Activated CD4-positive, alpha-beta T cell treated with anti-CD3 and anti-CD28 coated beads, Interleukin-2, amount 50 U/mL, for 4 hours (primary cell): ENCODE results near the gene SANBR.
"Not testable (repeated sequence)": the region's sequence is repeated elsewhere in the genome, so short reads cannot be mapped to it uniquely, and the experiment has no call there.

ENCODE experiments used
- DNase-seq, 2 experiments: peaks; one replicate each; pipeline ENCODE4 v3.0.0-alpha.2; 2020

Gene SANBR

DNA sequence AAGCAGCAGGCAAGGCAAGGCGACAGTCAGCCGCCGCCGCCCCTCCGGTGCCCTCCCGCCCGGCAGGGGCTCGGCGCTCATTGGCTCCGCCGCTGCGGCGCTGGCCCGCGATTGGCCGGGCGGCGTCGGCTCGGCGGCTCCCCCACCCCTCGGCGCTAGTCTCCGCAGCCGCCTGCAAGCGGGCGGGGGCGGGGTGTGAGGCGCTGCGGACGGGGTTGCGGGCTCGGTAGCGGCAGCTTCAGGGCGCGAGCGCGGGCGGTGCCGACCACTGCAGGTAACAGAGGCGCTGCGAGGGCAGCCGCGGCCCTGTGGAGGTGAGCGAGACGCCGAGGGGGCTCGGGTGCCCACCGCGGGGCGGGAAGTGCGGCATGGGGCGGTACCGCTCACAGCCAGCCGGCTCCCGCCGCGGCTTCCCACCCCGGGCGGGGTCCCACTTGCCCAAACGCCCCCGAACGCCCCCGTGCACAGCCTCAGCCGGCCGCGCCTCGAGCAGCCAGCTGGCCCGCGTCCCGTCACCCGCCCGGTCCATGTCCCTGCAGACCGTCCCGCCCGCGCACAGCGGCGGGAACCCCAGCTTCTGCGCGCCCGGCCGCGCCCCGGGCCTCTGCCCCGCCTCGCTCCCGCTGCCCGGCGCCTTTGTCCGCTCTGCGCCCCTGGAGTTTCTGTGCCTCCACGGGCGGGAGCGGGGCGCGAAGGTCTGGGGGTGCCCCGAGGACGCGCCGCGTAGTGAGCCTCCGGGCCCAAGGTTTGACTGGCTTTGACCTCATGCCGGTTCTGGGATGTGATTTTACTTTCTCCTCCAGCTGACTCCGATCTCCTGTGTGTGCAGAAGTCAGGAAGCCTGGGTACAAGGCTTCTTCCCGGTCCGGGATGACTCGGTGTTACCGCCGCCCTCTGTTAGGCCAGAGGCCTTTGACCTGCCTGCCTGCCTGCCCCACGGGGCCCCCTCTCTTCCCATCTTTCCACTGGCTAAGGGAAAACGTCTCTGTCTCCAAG lies at the start of gene SANBR:
Gene SANBR, plus strand, starts transcription at position 158 of the 996 bp plus-strand sequence. CDS start 4,480 bp downstream, outside the sequence.
- DNase-seq = peak; percentile 69 to 74

DNA sequence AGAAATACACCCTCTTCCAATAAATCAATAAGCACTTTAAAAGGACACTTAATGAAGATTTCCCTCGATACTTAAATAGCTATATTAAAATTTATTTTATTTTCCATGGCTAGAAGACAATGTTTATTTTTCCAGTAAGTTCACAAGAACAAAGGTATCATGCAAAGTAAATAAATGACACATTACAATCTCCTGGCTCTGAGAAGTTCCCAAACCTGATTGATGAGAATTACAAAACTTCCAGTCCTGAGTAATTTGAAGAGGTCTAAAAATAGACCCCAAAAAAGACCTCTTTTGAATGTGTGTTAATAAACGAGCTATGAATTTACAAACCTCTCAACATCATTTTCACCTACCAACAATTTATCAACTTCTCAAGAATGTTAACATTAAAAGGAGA lies 49.7 kb upstream of the SANBR start:
- no peak for DNase-seq

DNA sequence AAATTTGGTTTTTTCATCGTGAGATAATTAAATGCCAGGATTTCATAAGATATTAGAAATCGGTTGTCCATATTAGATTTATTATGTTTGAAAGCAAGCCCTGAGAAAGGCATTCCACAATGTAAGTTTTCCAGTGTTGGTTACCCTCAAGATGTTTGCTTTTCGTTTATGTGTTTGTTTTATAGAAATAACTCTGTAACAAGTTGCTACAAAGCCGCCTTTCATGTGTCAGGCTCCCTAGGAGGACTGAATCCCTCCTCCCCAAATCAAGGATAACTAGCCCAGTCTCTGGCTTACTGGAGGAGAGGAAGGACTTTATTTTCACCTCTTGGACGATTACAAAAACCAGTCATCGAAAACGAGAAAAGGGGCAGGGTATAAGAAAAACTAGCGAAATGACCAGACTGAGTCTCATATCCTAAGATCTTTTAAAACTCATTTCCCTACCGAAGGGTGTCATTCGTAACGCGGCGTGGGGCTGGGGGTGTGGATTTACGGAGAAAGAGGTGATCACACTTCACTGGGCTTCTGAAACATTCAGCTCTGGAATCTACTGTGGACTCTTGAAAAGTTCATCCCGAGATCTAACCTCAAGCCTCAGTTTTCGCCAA lies 49.2 kb upstream of the SANBR start:
- DNase-seq = no peak

DNA sequence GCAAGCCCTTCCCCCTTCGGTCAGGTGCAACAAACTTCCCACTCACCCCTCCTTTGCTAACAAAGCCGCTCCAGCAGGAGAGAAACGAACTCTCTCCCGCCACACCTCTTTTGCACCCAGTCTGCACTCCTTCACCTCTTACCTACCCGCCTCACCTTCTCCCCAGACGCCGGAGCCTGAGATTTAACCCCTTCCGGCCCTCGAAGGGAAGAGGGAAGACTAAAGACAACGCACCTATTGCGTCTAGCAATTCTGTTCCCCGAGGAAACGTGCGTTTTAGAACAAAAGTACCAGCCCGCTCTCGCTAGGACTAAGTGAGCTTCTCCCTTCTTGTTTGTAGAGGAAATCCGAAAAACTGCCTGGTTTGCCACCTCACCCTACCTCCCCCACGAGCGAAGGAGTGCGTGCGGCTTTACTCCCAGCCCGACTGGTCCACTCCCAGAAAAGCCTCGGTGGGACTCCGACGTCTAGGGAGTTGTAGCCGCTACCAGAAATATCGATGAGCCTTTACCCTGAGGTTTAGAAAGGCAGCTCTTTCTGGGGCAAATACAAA lies 48.6 kb upstream of the SANBR start:
- peak; percentile 54 to 61 for DNase-seq

DNA sequence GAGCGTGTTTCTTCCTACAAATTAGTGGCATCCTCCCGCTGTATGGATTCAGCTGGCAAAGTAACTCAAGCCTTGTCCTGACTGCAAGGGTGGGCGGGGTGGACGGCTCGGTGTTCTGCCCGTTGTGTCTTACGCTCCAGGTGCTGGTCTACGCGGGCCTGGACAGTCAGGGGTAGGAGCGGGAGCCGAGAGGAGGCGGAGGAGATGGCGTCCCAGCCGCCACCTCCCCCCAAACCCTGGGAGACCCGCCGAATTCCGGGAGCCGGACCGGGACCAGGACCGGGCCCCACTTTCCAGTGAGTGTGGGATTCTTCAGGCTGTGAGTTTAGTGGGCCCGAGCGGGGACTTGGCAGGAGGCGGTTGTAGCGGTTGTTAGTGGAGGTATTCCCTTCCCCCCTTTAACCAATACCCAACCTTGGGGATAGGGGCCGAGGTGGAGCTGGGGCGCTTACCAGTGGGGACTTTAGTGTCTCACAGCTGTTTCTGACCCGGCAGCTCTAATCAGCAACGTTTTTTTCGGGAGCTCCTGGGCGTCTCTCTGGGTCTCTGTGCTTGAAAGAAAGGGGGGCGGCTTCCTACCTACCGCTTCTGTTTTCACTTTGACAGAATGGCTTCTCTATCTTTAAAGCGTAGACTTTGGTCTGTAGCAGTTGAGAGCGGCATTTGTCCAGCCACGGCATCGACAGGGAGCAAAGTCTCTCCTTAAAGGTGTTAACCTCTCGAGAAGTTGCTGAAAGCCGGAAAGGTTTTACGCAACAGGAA lies 47.9 kb upstream of the SANBR start, which contains the start of the genes PEX13 and PUS10:
Gene PEX13, plus strand, starts transcription at position 165 of the 762 bp plus-strand sequence. Its CDS starts 40 bp downstream, at position 205.
Gene PUS10, minus strand, starts transcription at position 700 of the 762 bp plus-strand sequence. CDS start 6,365 bp downstream, outside the sequence.
- peak; percentile 46 for DNase-seq

DNA sequence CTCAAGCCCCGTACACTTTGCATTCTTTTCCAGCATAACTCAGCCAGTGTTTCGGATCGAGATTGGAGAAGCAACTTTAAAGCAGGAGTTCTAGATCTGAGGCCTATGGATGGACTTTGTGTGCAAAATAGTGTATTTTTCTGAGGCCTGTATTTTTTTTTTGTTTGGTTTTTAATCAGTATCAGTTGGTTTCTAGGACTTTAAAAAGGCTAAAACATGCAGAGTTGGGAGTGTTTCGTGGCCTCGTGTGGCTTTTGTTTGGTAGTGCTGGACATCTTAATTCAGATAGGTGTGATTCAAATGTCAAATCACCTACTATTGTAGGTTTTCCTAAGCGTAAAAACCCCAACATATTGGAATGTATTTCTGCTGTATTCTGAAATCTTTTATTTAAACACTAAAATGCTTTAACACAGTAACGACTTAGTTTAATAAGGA lies 47.3 kb upstream of the SANBR start:
- no peak for DNase-seq

DNA sequence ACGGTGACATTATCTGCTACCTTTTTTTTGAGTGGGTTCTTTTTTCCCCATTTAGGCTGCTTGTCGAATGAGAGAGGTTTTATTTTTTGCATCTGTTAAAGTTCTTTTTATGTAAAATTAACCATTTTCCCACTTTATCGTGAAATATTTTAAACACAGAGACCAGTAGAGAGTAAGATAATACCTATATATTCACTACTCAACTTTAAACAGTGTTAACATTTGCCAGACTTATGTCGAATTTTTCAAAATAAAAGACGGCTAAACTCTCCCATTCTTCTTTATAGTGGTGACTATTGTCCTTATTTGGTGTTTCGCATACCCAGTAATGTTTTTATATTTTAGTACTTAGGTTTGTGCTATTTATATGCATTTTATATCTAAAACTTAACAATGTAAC lies 46.9 kb upstream of the SANBR start:
- DNase-seq = no peak

DNA sequence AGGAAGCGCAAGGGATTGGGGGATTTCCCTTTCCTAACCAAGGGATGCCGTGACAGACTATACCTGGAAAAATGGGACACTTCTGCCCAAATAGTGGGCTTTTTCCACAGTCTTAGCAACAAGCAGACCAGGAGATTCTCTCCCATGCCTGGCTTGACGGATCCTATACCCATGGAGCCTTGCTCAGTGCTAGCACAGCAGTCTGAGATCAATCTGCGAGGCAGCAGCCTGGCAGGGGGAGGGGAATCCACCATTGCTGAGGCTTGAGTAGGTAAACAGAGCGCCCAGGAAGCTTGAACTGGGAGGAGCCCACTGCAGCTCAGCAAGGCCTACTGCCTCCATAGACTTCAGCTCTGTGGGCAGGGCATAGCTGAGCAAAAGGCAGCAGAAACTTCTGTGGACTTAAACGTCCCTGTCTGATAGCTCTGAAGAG lies 44.4 kb upstream of the SANBR start:
- no peak for DNase-seq

DNA sequence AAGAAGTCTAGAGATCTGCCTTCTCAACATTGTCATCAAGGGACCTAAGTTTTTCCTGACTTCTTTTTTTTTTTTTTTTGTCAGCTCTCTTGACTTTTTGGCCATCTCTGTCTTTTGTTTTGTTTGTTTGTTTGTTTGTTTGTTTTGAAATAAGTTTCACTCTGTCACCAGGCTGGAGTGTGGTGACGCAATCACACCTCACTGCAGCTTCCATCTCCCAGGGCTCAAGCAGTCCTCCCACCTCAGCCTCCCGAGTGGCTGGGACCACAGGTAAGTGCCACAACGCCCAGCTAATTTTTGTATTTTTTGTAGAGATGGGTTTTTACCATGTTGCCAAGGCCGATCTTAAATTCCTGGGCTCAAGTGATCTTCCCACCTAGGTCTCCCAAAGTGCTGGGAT lies 42.0 kb upstream of the SANBR start:
- no peak for DNase-seq

DNA sequence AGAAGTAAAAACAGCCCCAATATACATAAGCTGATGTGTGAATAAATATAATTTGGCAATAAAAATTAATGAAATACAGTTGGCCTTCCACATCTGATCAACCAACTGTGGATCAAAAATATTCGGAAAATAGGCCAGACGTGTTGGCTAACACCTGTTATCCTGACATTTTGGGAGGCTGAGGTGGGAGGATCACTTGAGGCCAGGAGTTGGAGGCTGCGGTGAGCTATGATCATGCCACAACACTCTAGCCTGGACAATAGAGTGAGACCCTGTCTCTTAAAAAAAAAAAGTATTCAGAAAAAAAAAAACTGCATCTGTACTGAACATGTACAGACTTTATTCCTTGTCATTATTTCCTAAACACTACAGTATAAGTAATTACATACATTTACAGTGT lies 36.1 kb upstream of the SANBR start:
- DNase-seq = no peak

DNA sequence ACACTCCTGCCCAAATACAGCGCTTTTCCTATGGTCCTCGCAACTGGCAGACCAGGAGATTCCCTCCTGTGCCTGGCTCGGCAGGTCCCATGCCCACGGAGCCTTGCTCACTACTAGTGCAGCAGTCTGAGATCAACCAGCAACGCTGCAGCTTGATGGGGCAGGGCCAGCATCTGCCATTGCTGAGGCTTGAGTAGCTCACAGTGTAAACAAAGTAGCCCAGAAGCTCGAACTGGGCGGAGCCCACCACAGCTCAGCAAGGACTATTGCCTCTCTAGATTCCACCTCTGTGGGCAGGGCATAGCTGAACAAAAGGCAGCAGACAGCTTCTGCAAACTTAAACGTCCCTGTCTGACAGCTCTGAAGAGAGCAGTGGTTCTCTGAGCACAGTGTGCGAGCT lies 31.1 kb upstream of the SANBR start:
- not testable (repeated sequence) for DNase-seq

DNA sequence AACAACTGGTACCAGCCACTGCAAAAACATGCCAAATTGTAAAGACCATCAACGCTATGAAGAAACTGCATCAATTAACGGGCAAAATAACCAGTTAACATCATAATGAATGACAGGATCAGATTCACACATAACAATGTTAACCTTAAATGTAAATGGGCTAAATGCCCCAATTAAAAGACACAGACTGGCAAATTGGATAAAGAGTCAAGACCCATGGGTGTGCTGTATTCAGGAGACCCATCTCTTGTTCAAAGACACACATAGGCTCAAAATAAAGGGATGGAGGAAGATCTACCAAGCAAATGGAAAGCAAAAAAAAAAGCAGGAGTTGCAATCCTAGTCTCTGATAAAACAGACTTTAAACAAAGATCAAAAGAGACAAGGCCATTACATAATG lies 29.0 kb upstream of the SANBR start:
- not testable (repeated sequence) for DNase-seq

DNA sequence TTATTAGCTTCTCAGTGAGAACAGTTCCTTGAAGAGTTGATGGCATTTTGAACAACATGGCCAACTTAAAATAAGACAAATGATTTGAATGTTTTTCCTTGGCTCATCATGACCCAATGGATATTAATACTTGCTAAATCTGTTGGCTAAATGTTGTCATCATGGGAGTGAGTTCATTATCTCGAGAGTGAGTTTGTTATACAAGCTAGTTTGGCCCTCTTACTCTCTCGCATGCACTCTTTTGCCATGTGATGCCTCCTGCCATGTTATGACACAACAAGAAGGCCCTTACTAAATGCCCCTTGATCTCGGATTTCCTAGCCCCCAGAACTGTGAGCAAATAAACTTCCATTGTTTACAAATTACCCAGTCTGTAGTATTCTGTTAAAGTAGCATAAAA lies 22.9 kb upstream of the SANBR start:
- DNase-seq = no peak

DNA sequence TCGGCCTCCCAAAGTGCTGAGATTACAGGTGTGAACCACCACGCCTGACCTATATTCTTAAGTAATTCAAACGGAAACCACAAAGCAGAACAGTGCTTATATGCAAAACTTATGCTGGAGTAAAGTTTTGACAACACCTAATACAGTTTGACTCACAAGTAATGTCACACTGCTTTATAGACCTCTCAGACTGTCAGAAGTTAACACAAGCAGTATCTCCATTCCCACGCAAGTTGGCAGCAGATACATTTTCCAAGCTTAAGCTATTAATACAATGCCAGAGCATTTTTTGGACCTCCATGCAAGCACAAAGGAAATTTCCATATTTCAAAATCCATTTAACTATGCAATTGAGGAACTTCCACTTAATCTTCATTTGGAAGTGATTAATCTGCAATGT lies 21.0 kb upstream of the SANBR start:
- no peak for DNase-seq

DNA sequence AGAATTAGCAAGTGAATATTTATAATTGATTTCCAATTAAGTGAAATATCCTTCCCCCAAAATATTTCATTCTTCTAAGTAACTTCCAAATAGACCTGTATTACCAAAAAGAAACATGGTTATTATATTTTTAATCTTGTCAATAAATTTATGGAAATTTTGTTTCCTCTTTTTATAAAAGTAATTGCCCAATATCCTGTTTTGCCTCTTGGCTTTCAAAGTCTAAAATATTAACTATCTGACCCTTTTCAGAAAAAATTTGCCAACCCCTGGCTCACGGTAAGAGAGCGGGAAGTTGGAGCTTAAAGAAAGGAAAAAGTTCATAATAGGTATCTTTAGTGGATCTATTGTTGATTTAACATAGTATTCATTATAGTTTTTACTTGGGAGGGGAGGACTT lies 20.4 kb upstream of the SANBR start:
- no peak for DNase-seq

DNA sequence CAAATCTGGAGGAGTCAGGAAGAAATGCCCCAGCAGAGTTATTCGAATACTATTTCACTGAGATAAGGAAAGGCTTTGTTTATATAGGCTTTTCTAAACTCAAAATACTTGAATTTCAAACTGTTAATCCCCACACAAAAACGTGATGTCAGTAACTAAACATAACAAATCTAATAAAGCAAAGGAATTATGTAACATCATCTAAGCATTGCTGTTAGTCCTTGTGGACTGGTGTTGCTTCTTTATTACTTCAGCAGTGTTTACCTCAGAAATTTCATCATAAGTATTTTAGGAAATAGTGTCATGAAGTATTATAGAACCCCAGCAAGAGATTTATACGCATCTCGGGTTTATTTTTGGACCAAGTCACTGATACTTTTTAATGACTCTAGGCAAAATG lies 19.7 kb upstream of the SANBR start:
- no peak for DNase-seq

DNA sequence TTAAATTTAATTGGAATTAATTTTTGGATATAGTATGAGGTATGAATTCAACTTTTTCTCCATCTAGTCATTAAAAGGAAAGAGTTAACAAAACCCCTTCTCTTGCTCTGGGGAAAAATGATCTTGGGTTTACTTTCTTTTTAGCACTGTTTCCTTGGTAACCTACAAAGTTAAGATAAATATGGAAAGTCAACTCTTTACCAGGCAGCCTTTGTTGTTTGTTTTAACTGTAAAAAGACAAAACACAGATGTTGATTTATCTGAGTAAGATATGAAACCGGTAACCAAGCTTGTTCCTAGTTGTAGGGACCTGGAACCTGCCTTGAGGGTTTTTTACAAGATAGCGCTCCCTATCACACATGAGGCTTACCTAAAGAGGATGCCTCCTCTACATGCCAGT lies 10.1 kb upstream of the SANBR start:
- no peak for DNase-seq

DNA sequence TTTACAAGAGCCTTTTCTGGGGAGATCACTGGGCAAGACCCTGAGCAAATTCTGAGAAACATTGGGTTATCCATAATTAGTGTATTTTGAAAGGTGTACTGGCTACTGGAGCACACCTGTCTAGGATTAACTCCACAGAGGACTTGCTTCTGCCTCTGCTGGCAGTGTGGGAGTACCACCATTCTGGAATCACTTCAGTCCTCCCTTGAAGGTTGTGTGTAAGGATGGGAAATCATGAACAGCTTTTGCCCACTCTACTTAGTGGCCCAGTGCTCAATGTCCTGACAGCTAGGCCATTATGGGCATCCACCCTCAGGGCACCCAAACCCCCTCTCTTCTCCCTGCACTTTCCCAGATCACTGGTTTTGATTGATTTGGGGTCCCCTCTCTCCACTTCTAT lies 8.1 kb upstream of the SANBR start:
- DNase-seq = no peak

DNA sequence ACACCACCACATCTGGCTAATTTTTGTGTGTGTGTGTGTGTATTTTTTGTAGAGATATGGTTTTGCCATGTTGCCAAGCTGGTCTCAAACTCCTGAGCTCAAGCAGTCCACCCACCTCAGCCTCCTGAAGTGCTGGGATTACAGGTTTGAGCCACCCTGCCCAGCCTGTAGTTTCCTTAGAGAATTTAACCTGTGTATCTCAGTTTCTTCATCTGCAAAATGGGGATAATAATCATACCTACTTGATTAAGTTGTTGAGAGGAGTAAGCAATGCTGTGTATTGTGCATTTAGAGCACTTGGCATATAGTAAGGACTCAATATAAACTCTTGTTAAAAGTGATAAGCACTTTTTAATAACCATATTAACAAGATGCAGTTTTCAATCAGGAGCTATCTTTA lies 6.3 kb upstream of the SANBR start:
- DNase-seq = no peak

DNA sequence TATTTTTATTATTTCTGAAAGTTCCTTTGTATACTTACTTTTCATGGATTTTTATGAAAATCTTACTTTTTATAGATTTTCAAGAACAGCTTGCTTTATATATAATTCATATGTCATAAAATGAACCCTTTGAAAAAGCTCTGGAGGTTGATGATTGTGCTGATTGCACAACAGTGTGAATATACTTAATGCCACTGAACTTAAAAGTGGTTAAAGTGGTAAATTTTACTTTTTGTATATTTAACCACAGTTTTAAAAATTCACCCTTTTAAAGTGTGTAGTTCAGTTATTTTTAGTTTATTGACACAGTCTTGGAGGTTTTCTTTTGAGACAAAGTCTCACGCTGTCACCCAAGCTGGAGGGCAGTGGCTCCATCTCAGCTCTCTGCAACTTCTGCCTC lies 8.4 kb downstream of the SANBR start:
- no peak for DNase-seq

DNA sequence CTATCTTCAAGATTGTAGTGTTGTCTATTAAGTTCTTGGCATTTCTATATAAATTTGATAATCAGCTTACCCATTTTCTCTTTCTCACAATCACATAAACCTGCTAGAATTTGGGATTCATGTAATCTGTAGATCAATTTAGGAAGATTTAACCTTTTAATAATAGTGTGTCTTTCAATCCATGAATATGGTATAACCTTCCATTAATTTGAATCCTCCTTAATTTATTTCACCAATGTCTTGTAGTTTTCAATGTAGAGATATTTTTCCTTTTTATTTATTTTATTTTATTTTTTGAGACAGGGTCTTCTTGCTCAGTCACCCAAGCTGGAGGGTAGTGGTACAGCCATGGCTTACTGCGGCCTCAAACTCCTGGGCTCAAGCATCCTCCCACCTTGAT lies 20.2 kb downstream of the SANBR start:
- no peak for DNase-seq

DNA sequence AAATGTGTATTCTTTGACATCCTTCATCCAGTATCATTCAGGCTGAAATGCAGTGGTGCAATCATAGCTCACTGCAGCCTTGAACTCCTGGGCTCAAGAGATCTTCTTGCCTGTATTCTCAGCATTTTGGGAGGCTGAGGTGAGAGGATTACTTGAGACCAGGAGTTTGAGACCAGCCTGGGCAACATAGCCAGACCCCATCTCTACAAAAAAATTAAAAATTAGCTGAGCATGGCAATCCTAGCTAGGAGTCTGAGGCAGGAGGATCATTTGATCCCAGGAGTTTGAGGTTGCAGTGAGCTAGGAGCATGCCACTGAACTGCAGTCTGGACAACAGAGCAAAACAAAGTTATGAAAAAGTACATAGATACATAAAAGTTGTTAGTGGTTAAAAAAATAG lies 24.1 kb downstream of the SANBR start:
- no peak for DNase-seq

DNA sequence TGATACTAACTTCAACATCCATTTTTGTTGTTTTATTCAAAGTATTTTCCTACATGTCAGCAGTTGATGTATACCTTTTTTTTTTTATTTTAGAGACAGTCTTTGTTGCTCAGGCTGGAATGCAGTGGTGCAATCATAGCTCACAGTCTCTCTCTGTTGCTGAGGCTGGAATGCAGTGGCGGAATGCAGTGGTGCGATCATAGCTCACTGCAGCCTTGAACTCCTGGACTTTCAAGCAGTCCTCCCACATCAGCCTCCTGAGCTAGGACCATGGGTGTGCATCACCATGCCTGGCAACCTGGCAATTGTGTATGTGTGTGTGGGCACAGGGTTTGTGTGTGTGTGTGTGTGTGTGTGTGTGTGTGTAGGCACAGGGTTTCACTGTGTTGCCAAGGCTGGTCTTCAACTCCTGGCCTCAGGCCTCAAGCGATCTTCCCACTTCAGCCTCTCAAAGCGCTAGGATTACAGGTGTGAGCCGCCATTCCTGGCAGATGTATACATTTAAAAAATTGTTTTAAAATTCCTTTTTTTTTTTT lies 24.8 kb downstream of the SANBR start:
- no peak for DNase-seq
